Measurements from ENCODE around the gene KIRREL2. TPM values are rescaled to one million over a fixed set of nuclear protein-coding genes. Genes with fewer than 3 reads are reported as not detected.

The KIRREL2 gene
- total RNA-seq, 1 experiment from 2014 or later, result 0.26 TPM

DNA sequence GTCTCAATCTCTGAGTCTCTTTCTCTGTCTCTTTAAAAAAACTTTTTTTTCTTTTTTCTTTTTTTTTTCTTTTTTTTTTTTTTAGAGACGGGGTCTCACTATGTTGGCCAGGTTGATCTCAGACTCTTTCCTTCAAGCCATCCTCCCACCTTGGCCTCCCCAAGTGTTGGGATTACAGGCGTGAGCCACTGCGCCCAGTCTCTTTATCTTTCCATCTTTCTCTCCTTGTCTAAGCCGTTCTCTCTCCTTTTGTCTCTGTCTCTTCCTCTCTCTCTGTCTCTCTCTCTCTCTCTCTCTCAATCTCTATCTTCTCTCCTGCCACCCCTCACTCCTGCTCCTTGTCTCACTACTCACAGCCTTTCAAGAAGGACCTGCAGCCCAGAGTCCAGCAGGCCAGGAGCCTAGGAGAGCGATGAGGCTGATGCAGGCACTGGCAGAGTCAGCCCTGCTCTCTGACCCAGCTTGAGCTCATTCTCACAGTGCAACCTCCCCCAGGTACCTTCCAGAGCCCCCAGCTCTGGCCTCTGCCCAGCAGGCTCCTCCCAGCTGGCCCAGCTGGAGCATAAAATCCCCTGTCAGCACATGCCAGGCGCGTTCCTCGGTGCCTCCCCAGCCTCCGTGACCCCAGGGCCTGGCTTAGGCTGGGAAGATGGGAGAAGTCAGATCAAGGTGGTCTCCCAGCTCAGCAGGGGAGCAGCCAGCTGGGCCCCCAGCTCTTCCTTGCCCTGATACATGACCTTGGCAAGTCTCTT lies 4.5 kb upstream of the KIRREL2 start, which contains the start of gene NPHS1:
NPHS1 (minus strand) TSS at position 476 of the 752 bp plus-strand sequence. CDS start 667 bp downstream, outside the sequence.
- BruUV-seq (replicated peaks), result no TSS peak
- intact Hi-C loops (cut with micrococcal nuclease; ENCODE audit: unreplicated experiment), result no loop called here
- no peaks in the 10 kb centered on the region for H3K9me3 Mint-ChIP-seq (ENCODE audit: low read depth, unreplicated experiment)
- no peak within 1 kb of the TSS for H3K27ac Mint-ChIP-seq (ENCODE audit: unreplicated experiment)
- no peak within 1 kb of the TSS for H3K4me3 Mint-ChIP-seq (ENCODE audit: low read depth, unreplicated experiment)
- peaks cover 8% of the 10 kb centered on the region for H3K4me1 Mint-ChIP-seq (ENCODE audit: low read depth, unreplicated experiment)
- no peaks in the 10 kb centered on the region for H3K36me3 Mint-ChIP-seq (ENCODE audit: insufficient read depth, unreplicated experiment)
- no peak for DNase-seq
- peaks cover 92% of the 10 kb centered on the region for H3K27me3 Mint-ChIP-seq (ENCODE audit: unreplicated experiment)
- CTCF ChIA-PET, result interaction anchor here (0.9 kb wide), 1 partner anchor 145 kb away, joined by 4 read pairs; no protein-coding TSS in a partner anchor
- TF ChIP-seq, protein P1, sequence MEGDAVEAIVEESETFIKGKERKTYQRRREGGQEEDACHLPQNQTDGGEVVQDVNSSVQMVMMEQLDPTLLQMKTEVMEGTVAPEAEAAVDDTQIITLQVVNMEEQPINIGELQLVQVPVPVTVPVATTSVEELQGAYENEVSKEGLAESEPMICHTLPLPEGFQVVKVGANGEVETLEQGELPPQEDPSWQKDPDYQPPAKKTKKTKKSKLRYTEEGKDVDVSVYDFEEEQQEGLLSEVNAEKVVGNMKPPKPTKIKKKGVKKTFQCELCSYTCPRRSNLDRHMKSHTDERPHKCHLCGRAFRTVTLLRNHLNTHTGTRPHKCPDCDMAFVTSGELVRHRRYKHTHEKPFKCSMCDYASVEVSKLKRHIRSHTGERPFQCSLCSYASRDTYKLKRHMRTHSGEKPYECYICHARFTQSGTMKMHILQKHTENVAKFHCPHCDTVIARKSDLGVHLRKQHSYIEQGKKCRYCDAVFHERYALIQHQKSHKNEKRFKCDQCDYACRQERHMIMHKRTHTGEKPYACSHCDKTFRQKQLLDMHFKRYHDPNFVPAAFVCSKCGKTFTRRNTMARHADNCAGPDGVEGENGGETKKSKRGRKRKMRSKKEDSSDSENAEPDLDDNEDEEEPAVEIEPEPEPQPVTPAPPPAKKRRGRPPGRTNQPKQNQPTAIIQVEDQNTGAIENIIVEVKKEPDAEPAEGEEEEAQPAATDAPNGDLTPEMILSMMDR (IDR thresholded peaks at IDR 0.05; ENCODE audit: unreplicated experiment), result no peak

DNA sequence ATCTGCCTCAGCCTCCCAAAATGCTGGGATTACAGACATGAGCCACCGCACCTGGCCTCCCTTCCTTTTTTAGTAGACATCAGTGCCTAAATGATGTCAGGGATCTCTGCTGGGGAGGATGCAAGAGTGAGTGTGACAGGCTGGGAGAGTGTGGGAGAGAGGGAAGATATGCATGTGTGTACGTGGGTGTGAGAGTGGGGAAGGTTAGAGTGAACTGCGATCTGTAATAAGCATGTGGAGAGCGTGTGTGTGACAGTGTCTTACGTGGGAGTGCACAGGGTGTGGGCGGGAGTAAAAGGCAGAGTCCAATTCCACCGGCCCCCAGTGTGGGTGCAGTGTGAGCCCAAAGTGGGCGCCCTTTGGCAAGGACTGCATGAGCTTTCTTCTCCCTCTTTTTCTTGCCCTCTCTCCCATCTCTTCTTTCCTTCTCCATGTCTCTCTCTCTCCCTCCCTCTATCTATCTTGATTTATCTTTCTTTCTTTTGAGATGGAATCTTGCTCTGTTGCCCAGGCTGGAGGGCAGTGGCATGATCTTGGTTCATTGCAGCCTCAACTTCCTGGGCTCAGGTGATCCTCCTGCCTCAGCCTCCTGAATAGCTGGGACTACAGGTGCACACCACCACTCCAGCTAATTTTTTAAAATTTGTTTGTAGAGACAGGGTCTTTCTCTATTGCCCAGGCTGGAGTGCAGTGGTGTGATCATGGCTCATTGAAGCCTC lies 3.5 kb upstream of the KIRREL2 start:
- Mint-ChIP-seq H3K27ac (ENCODE audit: unreplicated experiment) (no peak overlapping the region), H3K4me3 (ENCODE audit: low read depth, unreplicated experiment) (no peak overlapping the region), H3K9me3 (ENCODE audit: low read depth, unreplicated experiment) (no peaks in the 10 kb centered on the region), H3K4me1 (ENCODE audit: low read depth, unreplicated experiment) (peaks cover 8% of the 10 kb centered on the region), H3K27me3 (ENCODE audit: unreplicated experiment) (peaks cover 100% of the 10 kb centered on the region), H3K36me3 (ENCODE audit: insufficient read depth, unreplicated experiment) (no peaks in the 10 kb centered on the region)
- DNase-seq, result no peak
- CTCF ChIA-PET, result interaction anchor here (0.6 to 0.9 kb wide), 2 partner anchors 146 to 590 kb away, joined by 3 to 4 read pairs; no protein-coding TSS in a partner anchor
- intact Hi-C loops (cut with micrococcal nuclease; ENCODE audit: unreplicated experiment), result no loop called here
- TF ChIP-seq, protein P1 (IDR thresholded peaks at IDR 0.05; ENCODE audit: unreplicated experiment), result no peak
- no TSS peak for BruUV-seq (replicated peaks)

DNA sequence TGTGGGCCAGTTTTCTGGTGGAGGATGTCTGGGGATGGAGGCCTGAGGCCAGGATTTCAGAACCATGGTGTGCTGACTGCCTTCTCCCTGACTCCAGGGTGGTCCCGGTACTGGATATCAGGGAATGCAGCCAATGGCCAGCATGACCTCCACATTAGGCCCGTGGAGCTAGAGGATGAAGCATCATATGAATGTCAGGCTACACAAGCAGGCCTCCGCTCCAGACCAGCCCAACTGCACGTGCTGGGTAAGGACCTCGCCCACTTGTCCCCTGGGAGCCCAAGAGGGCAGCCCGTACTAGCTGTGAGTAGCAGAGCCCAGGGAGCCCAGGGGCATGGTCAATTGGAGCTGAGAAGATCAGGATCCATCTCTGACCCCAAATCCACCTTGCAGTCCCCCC lies 1.6 kb downstream of the KIRREL2 start:
- Mint-ChIP-seq H3K36me3 (ENCODE audit: insufficient read depth, unreplicated experiment) (peaks cover 5% of the 10 kb centered on the region), H3K9me3 (ENCODE audit: low read depth, unreplicated experiment) (no peaks in the 10 kb centered on the region), H3K4me1 (ENCODE audit: low read depth, unreplicated experiment) (peaks cover 34% of the 10 kb centered on the region), H3K4me3 (ENCODE audit: low read depth, unreplicated experiment) (no peak overlapping the region), H3K27ac (ENCODE audit: unreplicated experiment) (no peak overlapping the region), H3K27me3 (ENCODE audit: unreplicated experiment) (peaks cover 99% of the 10 kb centered on the region)
- CTCF ChIA-PET, result no interaction called here
- TF ChIP-seq, protein P1 (IDR thresholded peaks at IDR 0.05; ENCODE audit: unreplicated experiment), result no peak
- intact Hi-C loops (cut with micrococcal nuclease; ENCODE audit: unreplicated experiment), result no loop called here
- no TSS peak for BruUV-seq (replicated peaks)
- no peak for DNase-seq

DNA sequence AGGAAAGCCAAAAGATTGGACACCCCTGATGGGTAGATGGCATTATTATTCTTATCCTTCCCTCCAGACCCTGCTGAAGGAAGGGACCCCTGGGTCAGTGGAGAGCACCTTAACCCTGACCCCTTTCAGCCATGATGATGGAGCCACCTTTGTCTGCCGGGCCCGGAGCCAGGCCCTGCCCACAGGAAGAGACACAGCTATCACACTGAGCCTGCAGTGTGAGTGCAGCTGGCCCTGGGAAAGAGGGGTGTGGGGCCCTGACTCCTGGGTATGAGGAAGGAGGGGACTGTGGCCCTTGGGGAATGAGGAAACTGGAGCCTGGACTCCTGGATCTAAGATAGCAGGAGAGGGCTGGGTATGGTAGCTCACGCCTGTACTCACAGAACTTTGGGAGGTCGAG lies 2.7 kb downstream of the KIRREL2 start:
- Mint-ChIP-seq H3K36me3 (ENCODE audit: insufficient read depth, unreplicated experiment) (peaks cover 5% of the 10 kb centered on the region), H3K4me3 (ENCODE audit: low read depth, unreplicated experiment) (no peak overlapping the region), H3K27me3 (ENCODE audit: unreplicated experiment) (peaks cover 92% of the 10 kb centered on the region), H3K4me1 (ENCODE audit: low read depth, unreplicated experiment) (peaks cover 32% of the 10 kb centered on the region), H3K9me3 (ENCODE audit: low read depth, unreplicated experiment) (no peaks in the 10 kb centered on the region), H3K27ac (ENCODE audit: unreplicated experiment) (no peak overlapping the region)
- TF ChIP-seq, protein P1 (IDR thresholded peaks at IDR 0.05; ENCODE audit: unreplicated experiment), result no peak
- CTCF ChIA-PET, result interaction anchor here (0.9 to 1.0 kb wide), 2 partner anchors 72 to 115 kb away, joined by 3 read pairs; no protein-coding TSS in a partner anchor
- DNase-seq, result no peak
- BruUV-seq (replicated peaks), result no TSS peak
- intact Hi-C loops (cut with micrococcal nuclease; ENCODE audit: unreplicated experiment), result no loop called here
